Lung (tissue), 12 donors: Measurements from ENCODE around the gene NKPD1. TPM values are rescaled to one million over a fixed set of nuclear protein-coding genes. Genes with fewer than 3 reads are reported as not detected.

Experiments used
- ATAC-seq: fragments of 200-7000 bp; cut with Tn5 transposase; one replicate; pipeline ENCODE4 v1.9.1; 2020; ENCODE audit warnings: moderate number of reproducible peaks; ENCODE audit not compliant: insufficient read depth, low FRiP score
- DNase-seq, 3 donors: peaks; one replicate each; pipeline ENCODE4 v3.0.0-alpha.2; 2013 to 2017
- H3K27ac ChIP-seq, 2 donors: one replicate each; pipeline ENCODE4 v1.5.1; 2013; ENCODE audit warnings: mild to moderate bottlenecking in 2 of 2, moderate library complexity in 2 of 2, control low read depth in 1 of 2, inconsistent platforms in 1 of 2, low read depth in 1 of 2, low read length in 1 of 2
- H3K27me3 ChIP-seq, 3 donors: one replicate each; pipeline ENCODE4 v1.5.1; 2013; ENCODE audit warnings: low read length in 2 of 3; ENCODE audit not compliant: control insufficient read depth in 3 of 3, insufficient read depth in 3 of 3
- H3K36me3 ChIP-seq, 4 donors: one replicate each; pipeline ENCODE4 v1.5.1; 2013; ENCODE audit warnings: low read length in 4 of 4, mild to moderate bottlenecking in 1 of 4, moderate library complexity in 1 of 4; ENCODE audit not compliant: control insufficient read depth in 4 of 4, insufficient read depth in 4 of 4
- H3K4me1 ChIP-seq, 5 donors: one replicate each; pipeline ENCODE4 v1.5.1; 2013; ENCODE audit warnings: low read length in 5 of 5, mild to moderate bottlenecking in 2 of 5, moderate library complexity in 1 of 5; ENCODE audit not compliant: control insufficient read depth in 5 of 5, insufficient read depth in 5 of 5
- H3K4me3 ChIP-seq: one replicate; pipeline ENCODE4 v1.5.1; 2013; ENCODE audit warnings: mild to moderate bottlenecking, control low read depth, moderate library complexity
- H3K9ac ChIP-seq, 2 donors: one replicate each; pipeline ENCODE4 v1.5.1; 2013; ENCODE audit warnings: low read length in 2 of 2, control low read depth in 1 of 2; ENCODE audit not compliant: insufficient read depth in 1 of 2
- H3K9me3 ChIP-seq, 4 donors: one replicate each; pipeline ENCODE4 v1.5.1; 2013; ENCODE audit warnings: low read length in 3 of 4, mild to moderate bottlenecking in 1 of 4, moderate library complexity in 1 of 4; ENCODE audit not compliant: control insufficient read depth in 4 of 4, insufficient read depth in 3 of 4
- CTCF ChIP-seq: IDR thresholded peaks from 2 replicates; pipeline ENCODE4 v1.5.1; 2012; ENCODE audit warnings: mild to moderate bottlenecking; ENCODE audit errors: control extremely low read depth, extremely low read depth
- WGBS, 2 donors: extraction: QIAGEN DNeasy Blood & Tissue Kit; methylation state at CpG; one replicate each; pipeline ENCODE4 v1.1.7; 2013; 5-methylcytosine and 5-hydroxymethylcytosine counted together
- polyA plus RNA-seq, 2 donors: library from polyadenylated mRNA; stranded (reverse); fragments of 200-250 nt; gene quantifications; one replicate each; pipeline ENCODE4 v1.2.1, GENCODE V29; 2013
- total RNA-seq, 2 donors: library from RNA; depleted of rRNA in 1 of 2; stranded (reverse); fragments of >200 nt in 1 of 2; gene quantifications; one replicate each; pipeline ENCODE4 v1.2.1, GENCODE V29; 2014 to 2021
- donor health status: control.
- donor health status: control.
- donor health status: Bipolar disorder and iron deficiency.
- donor health status: healthy.
- donor health status: DM: yes; HTN: yes; CAD: no.

Gene NKPD1
- total and polyA plus RNA-seq, 4 donors, result 0.06 to 0.08 (median 0.07) TPM; not detected in 1

- 91 to 93% methylated on average over 1 of the region's 1 CpG for WGBS, 2 donors
- Histone ChIP-seq H3K9ac (no peak overlapping the region), H3K4me1 (no peaks in the 10 kb centered on the region)
Observed at GRCh38 chr19:45189971-45190370, 29.2 kb upstream of the NKPD1 start.

GRCh38 chr19:45187421-45188100, 26.8 kb upstream of the NKPD1 start:
- no peak for TF ChIP-seq CTCF
- Histone ChIP-seq H3K36me3 (no peaks in the 10 kb centered on the region), H3K4me1 (no peaks in the 10 kb centered on the region), H3K9me3 (no peaks in the 10 kb centered on the region), H3K9ac (no peak overlapping the region), H3K4me3 (no peak overlapping the region), H3K27ac (no peak overlapping the region), H3K27me3 (no peaks in the 10 kb centered on the region)
- ATAC-seq, result no peak
- 42 to 43% methylated on average over 12 of the region's 12 CpGs for WGBS, 2 donors
- peak in 1 of 3 donors; percentile 32 for DNase-seq

More at GRCh38 chr19:45189971-45190370, 29.2 kb upstream of the NKPD1 start:
- no peak for TF ChIP-seq CTCF
- Histone ChIP-seq H3K27me3 (no peaks in the 10 kb centered on the region), H3K4me3 (no peak overlapping the region), H3K36me3 (no peaks in the 10 kb centered on the region), H3K9me3 (no peaks in the 10 kb centered on the region), H3K27ac (no peak overlapping the region)
- ATAC-seq (no peak), DNase-seq (no peak)

- Histone ChIP-seq H3K27ac (no peak overlapping the region), H3K27me3 (no peaks in the 10 kb centered on the region), H3K4me3 (no peak overlapping the region), H3K9ac (no peak overlapping the region), H3K36me3 (no peaks in the 10 kb centered on the region), H3K4me1 (no peaks in the 10 kb centered on the region), H3K9me3 (no peaks in the 10 kb centered on the region)
- TF ChIP-seq CTCF, result no peak
- WGBS, 2 donors, result 86 to 95% methylated on average over 12 of the region's 12 CpGs
- no peak for DNase-seq
- no peak for ATAC-seq
Observed at GRCh38 chr19:45186509-45187334, 25.9 kb upstream of the NKPD1 start.
